Breast epithelium (tissue), 4 donors: Measurements from ENCODE around the gene LGALS7B. TPM values are rescaled to one million over a fixed set of nuclear protein-coding genes. Genes with fewer than 3 reads are reported as not detected.
"Not testable (repeated sequence)": the region's sequence is repeated elsewhere in the genome, so short reads cannot be mapped to it uniquely, and the experiment has no call there.

Experiments used
- DNase-seq, 2 donors: peaks; one replicate each; pipeline ENCODE4 v3.0.0-alpha.2; 2019; ENCODE audit warnings: low spot score in 2 of 2
- H3K27ac ChIP-seq, 2 donors: fragments of 200-600 bp; sonication (generic) in 1 of 2; one replicate each; pipeline ENCODE4 v1.5.1; 2016 to 2019; ENCODE audit warnings: mild to moderate bottlenecking in 1 of 2
- H3K27me3 ChIP-seq, 2 donors: fragments of 200-600 bp; sonication (generic) in 1 of 2; one replicate each; pipeline versions ENCODE4 v1.5.1 to v1.6.0; 2017 to 2019; ENCODE audit warnings: control low read depth in 1 of 2, mild to moderate bottlenecking in 1 of 2
- H3K36me3 ChIP-seq: fragments of 200-600 bp; one replicate; pipeline ENCODE4 v1.5.1; 2019
- H3K4me1 ChIP-seq, 2 donors: fragments of 200-600 bp; sonication (generic); one replicate each; pipeline ENCODE4 v1.5.1; 2016 to 2019; ENCODE audit warnings: control low read depth in 1 of 2
- H3K4me3 ChIP-seq, 3 donors: fragments of 200-600 bp; sonication (generic); 1 replicate in 2 of 3; 2 replicates in 1 of 3; pipeline ENCODE4 v1.5.1; 2016 to 2019; ENCODE audit warnings: mild to moderate bottlenecking in 3 of 3, moderate library complexity in 2 of 3
- H3K9me3 ChIP-seq, 2 donors: fragments of 200-600 bp; sonication (generic) in 1 of 2; one replicate each; pipeline ENCODE4 v1.5.1; 2016 to 2019; ENCODE audit warnings: control low read depth in 1 of 2
- CTCF ChIP-seq, 3 donors: fragments of 450-650 bp; IDR thresholded peaks; one replicate each; pipeline ENCODE4 v1.5.1; 2016 to 2017; ENCODE audit warnings: antibody characterized with exemption in 3 of 3, mild to moderate bottlenecking in 3 of 3, moderate library complexity in 3 of 3
- POLR2A ChIP-seq: fragments of 450-650 bp; IDR thresholded peaks from one replicate; pipeline ENCODE4 v1.6.1; 2016; ENCODE audit warnings: antibody characterized with exemption, mild to moderate bottlenecking, moderate library complexity
- POLR2AphosphoS5 ChIP-seq, 3 donors: sonication (generic); formaldehyde crosslinking; IDR thresholded peaks; one replicate each; pipeline ENCODE4 v1.6.1; 2017; ENCODE audit warnings: antibody characterized with exemption in 3 of 3
- intact Hi-C: fragments of 100-400 bp; cut with DNase I; formaldehyde crosslinking; loops from one replicate; pipeline ENCODE4 v1.15.1; 2023; ENCODE audit warnings: low total_unique reads
- total RNA-seq, 3 donors: library from RNA; depleted of rRNA; stranded (reverse); fragments of >200 nt; gene quantifications; one replicate each; pipeline ENCODE4 v1.1.0, GENCODE V29; 2016

LGALS7B gene
- total RNA-seq, 3 donors from 2014 or later = 5.9 to 23.6 TPM; not detected in 1

GRCh38 chr19:38817081-38817480, 28.1 kb downstream of the LGALS7B start:
- Histone ChIP-seq H3K36me3 (peaks cover 5% of the 10 kb centered on the region), H3K9me3 (no peaks in the 10 kb centered on the region), H3K4me3 (no peak overlapping the region), H3K4me1 (no peaks in the 10 kb centered on the region), H3K27me3 (no peaks in the 10 kb centered on the region), H3K27ac (no peak overlapping the region)
- DNase-seq = no peak
- TF ChIP-seq CTCF (IDR thresholded peaks at IDR 0.05) (no peak), POLR2AphosphoS5 (IDR thresholded peaks at IDR 0.05) (no peak), POLR2A (no peak)
- intact Hi-C loops = no loop called here

- intact Hi-C loops = no loop called here
- Histone ChIP-seq H3K4me3 (no peak overlapping the region), H3K27ac (no peak overlapping the region), H3K27me3 (no peaks in the 10 kb centered on the region), H3K4me1 (no peaks in the 10 kb centered on the region), H3K36me3 (peaks cover 5% of the 10 kb centered on the region), H3K9me3 (no peaks in the 10 kb centered on the region)
- no peak for TF ChIP-seq POLR2AphosphoS5 (IDR thresholded peaks at IDR 0.05)
- TF ChIP-seq POLR2A = no peak
- DNase-seq = no peak
Observed at GRCh38 chr19:38819231-38819920, 30.4 kb downstream of the LGALS7B start.

GRCh38 chr19:38821230-38821825, 32.3 kb downstream of the LGALS7B start:
- H3K9me3 ChIP-seq, intact Hi-C loops, H3K27me3 ChIP-seq, H3K4me3 ChIP-seq, H3K27ac ChIP-seq, H3K4me1 ChIP-seq, H3K36me3 ChIP-seq, DNase-seq: not testable (repeated sequence)

GRCh38 chr19:38825936-38826335, 36.9 kb downstream of the LGALS7B start:
- H3K9me3 ChIP-seq, H3K27me3 ChIP-seq, H3K36me3 ChIP-seq, DNase-seq, H3K4me3 ChIP-seq, H3K4me1 ChIP-seq, H3K27ac ChIP-seq, intact Hi-C loops: not testable (repeated sequence)

GRCh38 chr19:38826856-38827551, 38.0 kb downstream of the LGALS7B start:
- peaks cover 0 to 7% of the 10 kb centered on the region in 2 donors for H3K4me1 ChIP-seq
- H3K27me3 ChIP-seq = no peaks in the 10 kb centered on the region
- DNase-seq = no peak
- no peak overlapping the region for H3K4me3 ChIP-seq
- TF ChIP-seq CTCF (IDR thresholded peaks at IDR 0.05) (no peak), POLR2AphosphoS5 (IDR thresholded peaks at IDR 0.05) (no peak), POLR2A (no peak)
- no peak overlapping the region for H3K27ac ChIP-seq
- H3K9me3 ChIP-seq = no peaks in the 10 kb centered on the region
- H3K36me3 ChIP-seq = no peaks in the 10 kb centered on the region
- intact Hi-C loops = no loop called here

- H3K27ac ChIP-seq, H3K9me3 ChIP-seq, intact Hi-C loops, H3K27me3 ChIP-seq, H3K36me3 ChIP-seq, H3K4me3 ChIP-seq, DNase-seq: not testable (repeated sequence)
- peaks cover 3 to 10% of the 10 kb centered on the region in 2 donors for H3K4me1 ChIP-seq
Observed at GRCh38 chr19:38829203-38829602, 40.2 kb downstream of the LGALS7B start.
